IPS-20b (cell line): ENCODE data around the gene NFIA.

Source experiments
- H3K27ac ChIP-seq: one replicate; pipeline ENCODE4 v1.5.1; 2013; ENCODE audit warnings: low read length
- H3K27me3 ChIP-seq: 2 replicates; pipeline ENCODE4 v1.6.1; 2013; ENCODE audit warnings: mild to moderate bottlenecking, low read length, inconsistent platforms; ENCODE audit not compliant: insufficient read depth
- H3K36me3 ChIP-seq: 2 replicates; pipeline ENCODE4 v1.6.1; 2013; ENCODE audit warnings: low read depth, mild to moderate bottlenecking, inconsistent platforms, low read length, moderate library complexity; ENCODE audit not compliant: insufficient read depth
- H3K4me1 ChIP-seq: 2 replicates; pipeline ENCODE4 v1.6.1; 2013; ENCODE audit warnings: mild to moderate bottlenecking, control low read depth, inconsistent platforms, low read length, moderate library complexity; ENCODE audit not compliant: insufficient read depth
- H3K4me3 ChIP-seq: 2 replicates; pipeline ENCODE4 v1.5.1; 2013; ENCODE audit warnings: mild to moderate bottlenecking, low read length, inconsistent platforms
- H3K9ac ChIP-seq: 2 replicates; pipeline ENCODE4 v1.6.1; 2013; ENCODE audit warnings: low read depth, mild to moderate bottlenecking, inconsistent platforms, low read length, moderate library complexity
- H3K9me3 ChIP-seq: 2 replicates; pipeline ENCODE4 v1.6.1; 2013; ENCODE audit warnings: mild to moderate bottlenecking, low read depth, low read length, inconsistent platforms; ENCODE audit not compliant: insufficient read depth

The NFIA gene

DNA sequence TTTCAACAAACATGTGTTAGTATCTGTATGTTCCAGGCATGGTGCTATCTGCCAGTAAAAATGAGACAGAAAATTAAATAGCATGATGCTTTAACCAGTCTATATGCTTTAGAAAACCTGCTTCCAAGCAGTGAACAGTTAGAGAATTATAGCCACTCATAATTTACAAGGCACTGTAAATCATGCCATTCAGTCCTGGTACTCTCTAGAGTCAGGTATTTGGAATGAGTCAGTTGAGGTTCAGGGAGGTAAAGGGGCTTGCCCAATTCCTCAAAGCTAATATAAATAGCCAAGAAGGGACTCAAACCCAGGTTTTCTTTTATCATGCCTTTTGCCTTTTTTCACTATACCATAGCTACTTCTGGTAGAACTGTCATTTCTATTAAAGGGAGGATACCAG lies 184.4 kb downstream of the NFIA start:
- H3K4me1 ChIP-seq: 0 out of 2 replicates have a peak, but pooled peaks cover 2% of the 10 kb centered on the region
- no peaks in the 10 kb centered on the region for H3K27me3 ChIP-seq
- H3K9me3 ChIP-seq: no peaks in the 10 kb centered on the region
- no peak overlapping the region for H3K27ac ChIP-seq
- H3K4me3 ChIP-seq: no peak overlapping the region
- H3K9ac ChIP-seq: no peak overlapping the region
- no peaks in the 10 kb centered on the region for H3K36me3 ChIP-seq

DNA sequence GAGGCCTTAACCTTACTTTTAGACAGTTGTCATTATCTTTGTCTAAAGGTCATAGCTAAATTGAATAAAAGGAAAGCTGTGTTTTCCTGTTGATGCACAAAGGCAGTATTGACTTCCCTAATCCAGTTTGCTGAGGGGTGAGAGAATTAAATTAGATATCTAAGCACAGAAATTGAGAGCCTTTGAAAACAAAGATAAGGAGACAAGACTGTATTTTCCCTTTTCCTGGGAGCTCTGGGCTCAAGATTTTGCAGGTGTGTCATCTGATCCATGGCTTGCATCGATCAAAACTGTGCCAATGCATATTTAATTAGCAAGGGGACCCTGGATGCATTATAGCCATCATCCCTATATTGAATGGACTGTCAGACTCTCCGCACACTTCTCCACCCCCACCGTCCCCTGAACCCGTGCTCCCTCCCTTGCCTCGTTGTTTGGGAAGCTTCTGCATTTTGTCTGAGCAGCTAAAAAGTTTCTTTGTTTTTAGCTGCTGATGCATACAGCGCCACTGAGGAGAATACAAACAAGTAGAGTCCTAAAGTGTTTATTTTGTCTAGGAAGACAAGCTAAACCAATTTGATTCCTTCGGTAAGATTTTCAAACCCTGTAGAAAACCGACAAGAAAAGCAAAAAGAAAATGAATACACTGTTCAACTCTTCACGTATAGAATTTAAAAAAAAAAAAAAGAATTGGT lies 186.3 kb downstream of the NFIA start:
- Histone ChIP-seq H3K4me1 (0 out of 2 replicates have a peak, but pooled peaks cover 2% of the 10 kb centered on the region), H3K4me3 (no peak overlapping the region), H3K27me3 (no peaks in the 10 kb centered on the region), H3K36me3 (no peaks in the 10 kb centered on the region), H3K9ac (no peak overlapping the region), H3K9me3 (no peaks in the 10 kb centered on the region), H3K27ac (no peak overlapping the region)

DNA sequence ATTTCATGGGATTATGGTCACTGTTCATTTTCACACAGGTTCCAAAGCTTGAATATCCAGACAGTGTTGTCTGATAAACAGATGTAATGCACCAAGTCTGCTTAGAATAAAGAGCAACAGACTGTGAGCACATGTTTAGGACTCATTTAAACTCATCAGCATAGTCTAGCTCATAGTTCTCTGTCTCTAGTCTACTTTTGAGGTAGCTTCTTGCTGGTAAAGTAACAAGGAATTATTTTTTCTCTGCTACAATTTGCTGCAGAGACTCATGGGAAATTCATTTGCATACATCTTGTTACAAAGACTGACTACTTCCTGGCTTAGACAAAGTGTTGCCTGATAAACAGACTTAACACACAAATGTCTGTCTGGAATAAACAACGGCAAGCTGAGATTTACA lies 187.2 kb downstream of the NFIA start:
- no peak overlapping the region for H3K9ac ChIP-seq
- no peaks in the 10 kb centered on the region for H3K27me3 ChIP-seq
- H3K9me3 ChIP-seq: no peaks in the 10 kb centered on the region
- no peaks in the 10 kb centered on the region for H3K36me3 ChIP-seq
- no peak overlapping the region for H3K4me3 ChIP-seq
- no peak overlapping the region for H3K27ac ChIP-seq
- 0 out of 2 replicates have a peak, but pooled peaks cover 2% of the 10 kb centered on the region for H3K4me1 ChIP-seq

DNA sequence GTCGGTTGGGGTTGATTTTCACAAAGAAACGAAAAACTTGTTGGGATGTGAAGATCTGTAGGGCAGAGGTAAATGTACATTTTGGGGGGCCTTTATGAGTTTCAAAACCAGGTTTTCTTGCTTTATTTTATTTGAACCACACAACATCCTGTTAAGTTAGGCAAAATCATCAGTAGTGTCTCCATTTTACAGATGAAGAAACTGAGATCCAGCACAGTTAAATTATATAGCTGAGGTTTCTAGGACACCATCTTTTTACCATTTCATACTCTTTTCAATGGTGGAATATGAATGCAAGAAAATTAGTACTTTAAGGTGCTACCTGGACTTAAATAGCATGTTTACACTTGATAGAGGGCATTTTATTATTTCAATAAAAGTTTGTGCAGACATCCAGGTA lies 187.7 kb downstream of the NFIA start:
- no peak overlapping the region for H3K4me3 ChIP-seq
- H3K9ac ChIP-seq: no peak overlapping the region

DNA sequence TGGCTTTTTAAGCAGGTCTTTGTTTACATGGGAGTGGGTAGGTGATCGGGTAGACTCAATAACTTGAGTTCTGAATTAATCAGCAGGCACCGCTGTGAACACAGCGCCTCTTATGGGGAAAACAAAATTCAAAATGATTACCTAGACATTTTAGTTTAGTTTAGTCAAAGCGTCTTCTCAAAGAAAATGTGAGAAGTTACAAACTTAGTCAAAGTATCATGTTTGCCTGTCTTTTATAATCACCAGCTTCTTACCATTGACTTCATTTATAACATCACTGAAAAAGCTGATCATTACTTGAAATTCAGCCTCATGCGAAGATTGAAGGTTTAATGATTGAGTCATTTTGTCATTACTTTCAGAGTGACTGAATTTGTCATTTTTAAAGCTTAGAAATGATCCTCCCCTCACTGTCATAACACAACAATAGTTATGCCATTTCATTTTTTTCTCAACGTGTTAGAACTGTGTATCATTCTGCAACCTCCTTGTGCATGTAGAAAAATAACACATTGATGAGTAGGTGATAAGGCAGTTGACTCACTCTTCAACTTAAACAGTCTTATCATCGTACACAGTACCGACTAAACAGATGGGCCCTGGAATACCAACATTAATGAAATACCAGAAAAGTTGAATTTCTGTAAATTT lies 188.5 kb downstream of the NFIA start:
- Histone ChIP-seq H3K27me3 (no peaks in the 10 kb centered on the region), H3K27ac (no peak overlapping the region), H3K4me3 (no peak overlapping the region), H3K9me3 (no peaks in the 10 kb centered on the region), H3K4me1 (0 out of 2 replicates have a peak, but pooled peaks cover 2% of the 10 kb centered on the region), H3K9ac (no peak overlapping the region), H3K36me3 (no peaks in the 10 kb centered on the region)

More for the DNA sequence above, 187.7 kb downstream of the NFIA start:
- Histone ChIP-seq H3K9me3 (no peaks in the 10 kb centered on the region), H3K27me3 (no peaks in the 10 kb centered on the region), H3K4me1 (0 out of 2 replicates have a peak, but pooled peaks cover 2% of the 10 kb centered on the region), H3K27ac (no peak overlapping the region), H3K36me3 (no peaks in the 10 kb centered on the region)

DNA sequence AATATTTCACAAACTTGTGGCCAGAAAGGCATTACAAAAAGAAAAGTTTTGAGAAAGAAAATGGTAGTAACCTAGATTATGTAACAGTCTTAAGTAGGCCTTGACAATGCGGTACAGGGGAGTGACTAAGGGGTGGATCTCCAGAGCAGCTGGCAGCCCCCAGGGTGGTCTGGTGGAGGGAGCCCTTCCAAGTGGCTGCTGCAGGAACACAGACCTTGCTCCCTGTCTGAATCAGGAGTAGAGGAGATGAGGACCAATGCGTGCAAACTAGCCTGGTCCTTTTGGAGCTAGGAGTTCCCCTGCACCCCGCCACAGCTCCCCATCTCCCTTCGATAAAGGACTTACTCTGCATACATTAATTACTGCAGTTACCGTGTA lies 189.0 kb downstream of the NFIA start:
- Histone ChIP-seq H3K9ac (no peak overlapping the region), H3K4me3 (no peak overlapping the region), H3K27ac (no peak overlapping the region), H3K4me1 (0 out of 2 replicates have a peak, but pooled peaks cover 2% of the 10 kb centered on the region), H3K36me3 (no peaks in the 10 kb centered on the region), H3K27me3 (no peaks in the 10 kb centered on the region), H3K9me3 (no peaks in the 10 kb centered on the region)

DNA sequence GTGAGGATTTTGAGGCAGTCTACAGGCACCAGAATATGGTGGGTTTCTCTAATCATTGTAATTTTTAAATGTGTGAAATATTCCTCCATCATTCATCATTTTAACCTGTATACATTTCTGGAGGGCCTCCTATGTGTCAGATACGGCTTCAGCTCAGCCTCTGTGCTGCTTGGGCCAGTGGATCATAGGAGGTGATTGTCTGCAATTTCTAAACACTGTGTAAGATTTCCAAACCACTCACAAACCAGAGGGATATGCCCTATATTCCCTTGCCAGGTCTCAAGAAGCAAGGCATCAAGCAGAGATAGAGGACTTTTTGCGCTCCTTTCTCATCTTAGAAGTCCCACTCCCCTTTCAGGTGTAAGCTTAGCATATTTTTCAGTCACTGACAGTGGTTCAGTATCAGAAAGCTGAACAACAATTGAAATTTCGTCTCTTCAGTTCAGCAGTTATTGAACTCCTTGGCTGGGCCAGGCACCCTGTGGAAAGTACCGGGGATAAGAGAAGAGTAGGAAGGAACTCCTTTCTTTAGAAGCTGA lies 190.9 kb downstream of the NFIA start:
- peaks cover 2% of the 10 kb centered on the region; the same call in 1 of the 2 replicates for H3K4me1 ChIP-seq
- no peaks in the 10 kb centered on the region for H3K27me3 ChIP-seq
- H3K27ac ChIP-seq: no peak overlapping the region
- H3K36me3 ChIP-seq: no peaks in the 10 kb centered on the region
- no peak overlapping the region for H3K4me3 ChIP-seq
- no peaks in the 10 kb centered on the region for H3K9me3 ChIP-seq
- H3K9ac ChIP-seq: no peak overlapping the region

DNA sequence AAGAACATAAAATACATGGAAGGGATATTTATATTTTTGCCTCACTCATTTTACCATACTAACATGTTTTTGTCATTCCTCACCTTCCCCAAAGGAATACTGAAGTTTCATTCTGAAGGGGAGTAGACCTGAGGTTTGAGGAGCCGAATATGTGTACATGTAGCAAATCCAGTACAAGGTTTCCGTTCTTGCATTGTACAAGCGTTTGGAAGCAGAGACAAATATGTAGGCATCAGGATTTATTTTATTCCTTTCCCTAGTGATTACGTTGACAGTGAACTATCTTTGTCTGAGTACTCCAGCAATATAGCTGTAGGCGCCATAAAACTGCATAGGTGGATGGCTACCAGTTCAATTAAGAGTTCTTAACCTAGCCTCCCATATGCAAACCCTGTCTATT lies 191.5 kb downstream of the NFIA start:
- Histone ChIP-seq H3K4me3 (no peak overlapping the region), H3K27ac (no peak overlapping the region), H3K36me3 (no peaks in the 10 kb centered on the region)

DNA sequence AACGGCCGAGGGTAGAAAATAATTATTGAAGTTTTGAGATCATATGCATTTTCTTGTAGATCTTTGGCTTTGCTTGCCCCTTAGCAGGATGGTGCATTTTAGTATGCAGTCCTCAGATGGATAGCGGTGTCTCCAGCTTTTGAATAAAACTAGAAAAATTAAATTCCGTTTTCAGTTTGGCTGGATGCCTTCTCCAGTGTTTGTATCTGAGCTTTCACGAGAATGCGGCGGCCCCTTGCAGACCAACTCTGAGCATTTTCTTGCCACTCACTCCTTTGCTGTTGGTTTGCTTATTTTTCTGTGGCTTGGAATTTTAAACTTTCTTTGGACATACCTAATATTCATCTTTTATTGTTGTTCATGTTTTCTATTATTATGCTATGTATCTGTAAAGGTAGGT lies 192.6 kb downstream of the NFIA start:
- Histone ChIP-seq H3K36me3 (no peaks in the 10 kb centered on the region), H3K4me3 (no peak overlapping the region), H3K27ac (no peak overlapping the region), H3K27me3 (no peaks in the 10 kb centered on the region), H3K9me3 (no peaks in the 10 kb centered on the region), H3K4me1 (no peaks in the 10 kb centered on the region; the same call in 1 of the 2 replicates), H3K9ac (no peak overlapping the region)

More for the DNA sequence above, 191.5 kb downstream of the NFIA start:
- Histone ChIP-seq H3K4me1 (no peaks in the 10 kb centered on the region; the same call in 1 of the 2 replicates), H3K9me3 (no peaks in the 10 kb centered on the region), H3K9ac (no peak overlapping the region), H3K27me3 (no peaks in the 10 kb centered on the region)

DNA sequence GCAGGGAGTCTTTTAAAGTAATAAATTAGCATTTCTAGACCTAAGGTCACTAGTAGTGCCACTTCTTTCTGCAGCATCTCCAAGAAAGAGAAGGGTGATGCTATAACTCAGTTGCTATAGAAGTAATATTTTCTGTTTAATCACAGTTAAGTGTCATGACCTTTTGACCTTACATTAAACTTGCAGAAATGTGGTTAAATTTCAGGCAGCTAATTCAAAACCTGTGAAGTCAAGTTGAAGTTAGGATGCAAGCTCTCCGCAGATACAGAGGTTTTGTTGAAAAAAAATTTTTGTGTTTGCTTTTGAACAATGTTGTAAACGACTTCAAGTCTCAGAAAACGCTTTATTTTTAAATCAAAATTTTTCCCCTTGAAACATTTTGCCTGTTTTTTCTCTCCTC lies 193.9 kb downstream of the NFIA start:
- Histone ChIP-seq H3K27ac (no peak overlapping the region), H3K27me3 (no peaks in the 10 kb centered on the region), H3K9ac (no peak overlapping the region), H3K9me3 (no peaks in the 10 kb centered on the region), H3K4me1 (no peaks in the 10 kb centered on the region; the same call in 1 of the 2 replicates), H3K36me3 (no peaks in the 10 kb centered on the region), H3K4me3 (no peak overlapping the region)

DNA sequence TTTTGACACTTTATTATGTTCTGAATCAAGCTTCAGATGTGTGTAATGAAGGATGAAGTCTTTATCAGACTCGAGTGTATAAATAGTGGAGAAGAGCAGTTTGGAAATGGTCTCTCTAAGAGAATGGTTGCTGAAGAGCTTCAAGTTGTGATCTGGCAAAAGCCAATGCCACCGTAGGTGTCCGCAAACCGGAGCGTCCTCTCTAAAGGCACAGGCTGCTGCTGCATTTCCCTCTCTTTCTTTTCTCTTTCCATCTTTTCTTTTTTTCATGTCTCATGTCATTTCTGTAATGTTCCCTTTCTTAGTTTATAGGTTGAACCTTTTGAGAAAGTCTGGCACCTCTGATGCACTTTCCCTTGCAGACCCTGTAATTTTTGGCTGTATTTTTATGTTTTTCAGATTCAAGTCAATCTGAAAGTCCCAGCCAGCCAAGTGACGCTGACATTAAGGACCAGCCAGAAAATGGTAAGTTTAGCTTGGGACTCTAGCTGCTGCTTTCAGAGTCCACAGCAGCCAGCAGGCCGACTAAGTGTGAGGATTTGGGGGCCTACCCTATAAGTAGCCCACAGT lies 194.8 kb downstream of the NFIA start:
- Histone ChIP-seq H3K27ac (no peak overlapping the region), H3K4me1 (no peaks in the 10 kb centered on the region; the same call in 1 of the 2 replicates), H3K36me3 (no peaks in the 10 kb centered on the region), H3K9me3 (no peaks in the 10 kb centered on the region), H3K27me3 (no peaks in the 10 kb centered on the region), H3K9ac (no peak overlapping the region), H3K4me3 (no peak overlapping the region)
